Measurements from ENCODE around the gene GANAB. TPM values are rescaled to one million over a fixed set of nuclear protein-coding genes. Genes with fewer than 3 reads are reported as not detected.

The GANAB gene
- total RNA-seq, 2 donors from 2014 or later, result 252 to 303 TPM

- no peak overlapping the region for H3K27ac ChIP-seq
- H3K36me3 ChIP-seq, result no peaks in the 10 kb centered on the region
- H3K9me3 ChIP-seq, result no peaks in the 10 kb centered on the region
- intact Hi-C loops (cut with DNase I), result no loop called here
- DNase-seq, result no peak
- no peaks in the 10 kb centered on the region for H3K27me3 ChIP-seq
- H3K4me3 ChIP-seq, result no peak overlapping the region
- no peak overlapping the region for H3K9ac ChIP-seq (ENCODE audit: low read depth in 2 of 2, low read length in 2 of 2)
- TF ChIP-seq CTCF (IDR thresholded peaks at IDR 0.05), result no peak
- H3K4me1 ChIP-seq, result peaks cover 20% of the 10 kb centered on the region
Measured at GRCh38 chr11:62649486-62649885, 3.1 kb upstream of the GANAB start.

- peaks cover 20% of the 10 kb centered on the region for H3K4me1 ChIP-seq
- no peak overlapping the region for H3K9ac ChIP-seq (ENCODE audit: low read depth in 2 of 2, low read length in 2 of 2)
Measured at GRCh38 chr11:62648967-62649364, 2.6 kb upstream of the GANAB start.

GRCh38 chr11:62648185-62648966, 2.0 kb upstream of the GANAB start:
- Histone ChIP-seq H3K4me1 (peaks cover 20% of the 10 kb centered on the region), H3K27ac (no peak overlapping the region), H3K36me3 (no peaks in the 10 kb centered on the region), H3K27me3 (no peaks in the 10 kb centered on the region), H3K4me3 (no peak overlapping the region), H3K9me3 (no peaks in the 10 kb centered on the region), H3K9ac (ENCODE audit: low read depth in 2 of 2, low read length in 2 of 2) (no peak overlapping the region)
- no peak for TF ChIP-seq CTCF (IDR thresholded peaks at IDR 0.05)
- intact Hi-C loops (cut with DNase I), result no loop called here
- DNase-seq, result no peak

More at GRCh38 chr11:62648967-62649364, 2.6 kb upstream of the GANAB start:
- H3K27ac ChIP-seq, result no peak overlapping the region
- H3K9me3 ChIP-seq, result no peaks in the 10 kb centered on the region
- no peak for DNase-seq
- intact Hi-C loops (cut with DNase I), result no loop called here
- no peaks in the 10 kb centered on the region for H3K27me3 ChIP-seq
- TF ChIP-seq CTCF (IDR thresholded peaks at IDR 0.05), result no peak
- H3K4me3 ChIP-seq, result no peak overlapping the region
- H3K36me3 ChIP-seq, result no peaks in the 10 kb centered on the region

GRCh38 chr11:62647609-62648005, 1.2 kb upstream of the GANAB start:
- peaks cover 20% of the 10 kb centered on the region for H3K4me1 ChIP-seq
- no peak overlapping the region for H3K9ac ChIP-seq (ENCODE audit: low read depth in 2 of 2, low read length in 2 of 2)
- intact Hi-C loops (cut with DNase I), result no loop called here
- TF ChIP-seq CTCF (IDR thresholded peaks at IDR 0.05), result no peak
- no peak overlapping the region for H3K4me3 ChIP-seq
- no peak overlapping the region for H3K27ac ChIP-seq
- H3K36me3 ChIP-seq, result no peaks in the 10 kb centered on the region
- H3K27me3 ChIP-seq, result no peaks in the 10 kb centered on the region
- no peak for DNase-seq
- no peaks in the 10 kb centered on the region for H3K9me3 ChIP-seq

- H3K27ac ChIP-seq, result no peak overlapping the region
- H3K36me3 ChIP-seq, result no peaks in the 10 kb centered on the region
- H3K4me1 ChIP-seq, result peaks cover 16% of the 10 kb centered on the region
- no peaks in the 10 kb centered on the region for H3K9me3 ChIP-seq
- TF ChIP-seq CTCF (IDR thresholded peaks at IDR 0.05), result no peak
- H3K27me3 ChIP-seq, result no peaks in the 10 kb centered on the region
- no peak for DNase-seq
- H3K9ac ChIP-seq (ENCODE audit: low read depth in 2 of 2, low read length in 2 of 2), result peak overlapping the region in 1 of 2 donors; percentile 92
- H3K4me3 ChIP-seq, result no peak overlapping the region
- intact Hi-C loops (cut with DNase I), result no loop called here
Measured at GRCh38 chr11:62646825-62647608, 604 bp upstream of the GANAB start.

Data from colonic mucosa (tissue), 4 donors.